ENCODE measurements around the gene MOK.
A peak's percentile ranks its signal among the peaks of the same experiment; 100 is the strongest.

GRCh38 chr14:102323102-102323501, 18.1 kb upstream of the MOK start:
- peak; percentile 44 to 65 (median 47) for TF ChIP-seq CTCF (IDR thresholded peaks at IDR 0.05)
- TF ChIP-seq EP300 (IDR thresholded peaks at IDR 0.05), result no peak
- TF ChIP-seq POLR2A (IDR thresholded peaks at IDR 0.05; ENCODE audit: low read depth), result no peak
